CD4-positive, alpha-beta memory T cell (primary cell): ENCODE results near the gene BACE2. TPM values are rescaled to one million over a fixed set of nuclear protein-coding genes. Genes with fewer than 3 reads are reported as not detected.
"Not testable (repeated sequence)": the region's sequence is repeated elsewhere in the genome, so short reads cannot be mapped to it uniquely, and the experiment has no call there.

Experiments
- CTCF ChIA-PET: fragments of 350-600 bp; sonication (Branson Sonifier 250); formaldehyde crosslinking; loops from one replicate; lab custom pipeline; 2021; ENCODE audit warnings: inconsistent platforms; ENCODE audit not compliant: partially characterized antibody; lab: Charles Lee
- POLR2A ChIA-PET: fragments of 350-600 bp; sonication (Branson Sonifier 250); formaldehyde crosslinking; loops from one replicate; lab custom pipeline; 2021; ENCODE audit not compliant: partially characterized antibody; lab: Charles Lee
- DNase-seq, 5 donors: peaks; one replicate each; pipeline versions ENCODE4 v3.0.0 to v3.0.0-alpha.2; 2020 to 2022; ENCODE audit warnings: mixed read lengths in 1 of 5
- H3K27ac ChIP-seq: one replicate; pipeline ENCODE4 v1.7.0; 2013; ENCODE audit warnings: low read depth, low read length
- H3K27me3 ChIP-seq: 2 replicates; pipeline ENCODE4 v1.7.0; 2013; ENCODE audit warnings: mild to moderate bottlenecking, low read length, moderate library complexity; ENCODE audit not compliant: insufficient read depth
- H3K36me3 ChIP-seq: 2 replicates; pipeline ENCODE4 v1.7.0; 2013; ENCODE audit warnings: mild to moderate bottlenecking, low read length, moderate library complexity; ENCODE audit not compliant: insufficient read depth
- H3K4me1 ChIP-seq: 2 replicates; pipeline ENCODE4 v1.7.0; 2013; ENCODE audit warnings: mild to moderate bottlenecking, low read length, moderate library complexity; ENCODE audit not compliant: insufficient read depth
- H3K4me3 ChIP-seq, 2 donors: one replicate each; pipeline ENCODE4 v1.7.0; 2013; ENCODE audit warnings: low read length in 2 of 2, mild to moderate bottlenecking in 1 of 2
- H3K9me3 ChIP-seq, 2 donors: one replicate each; pipeline ENCODE4 v1.7.0; 2013; ENCODE audit warnings: low read length in 2 of 2, control low read depth in 1 of 2; ENCODE audit not compliant: control insufficient read depth in 1 of 2
- H3K27ac Mint-ChIP-seq, 7 donors: one replicate each; pipeline ENCODE4 v1.8.0; 2020 to 2021; ENCODE audit warnings: mixed read lengths in 7 of 7, mild to moderate bottlenecking in 6 of 7, inconsistent platforms in 3 of 7, moderate library complexity in 3 of 7
- H3K27me3 Mint-ChIP-seq, 2 donors: one replicate each; pipeline ENCODE4 v1.8.0; 2020 to 2021; ENCODE audit warnings: mixed read lengths in 2 of 2
- H3K36me3 Mint-ChIP-seq, 2 donors: one replicate each; pipeline ENCODE4 v1.8.0; 2020 to 2021; ENCODE audit warnings: mixed read lengths in 2 of 2, inconsistent platforms in 1 of 2, mild to moderate bottlenecking in 1 of 2
- H3K4me1 Mint-ChIP-seq, 4 donors: one replicate each; pipeline ENCODE4 v1.8.0; 2020 to 2021; ENCODE audit warnings: mixed read lengths in 4 of 4, mild to moderate bottlenecking in 1 of 4
- H3K4me3 Mint-ChIP-seq, 8 donors: one replicate each; pipeline ENCODE4 v1.8.0; 2020 to 2021; ENCODE audit warnings: mixed read lengths in 8 of 8, mild to moderate bottlenecking in 7 of 8, moderate library complexity in 6 of 8, inconsistent platforms in 3 of 8
- H3K9me3 Mint-ChIP-seq, 8 donors: one replicate each; pipeline ENCODE4 v1.8.0; 2020 to 2021; ENCODE audit warnings: mixed read lengths in 8 of 8, mild to moderate bottlenecking in 5 of 8, inconsistent platforms in 3 of 8, moderate library complexity in 1 of 8
- intact Hi-C: fragments of 100-400 bp; cut with micrococcal nuclease; formaldehyde crosslinking; loops from one replicate; pipeline ENCODE4 v1.15.1; 2023
- polyA plus RNA-seq, 2 donors: library from polyadenylated mRNA; unstranded; fragments of 300-500 nt; fragmentation: Illumina TruSeq; gene quantifications; one replicate each; pipeline ENCODE4 v1.2.3, GENCODE V29; 2021
- total RNA-seq, 2 experiments: library from RNA; stranded (reverse); gene quantifications; one replicate each; pipeline ENCODE4 v1.2.3, GENCODE V29; 2021

BACE2 gene
- total and polyA plus RNA-seq, 4 experiments from 2014 or later: 0.10 to 0.52 TPM; not detected in 2

GRCh38 chr21:41241341-41241740, 73.4 kb downstream of the BACE2 start:
- no peak overlapping the region for H3K27ac Mint-ChIP-seq
- ChIA-PET POLR2A (no interaction called here), CTCF (no interaction called here)
- no peaks in the 10 kb centered on the region for H3K27me3 ChIP-seq
- H3K4me3 ChIP-seq: no peak overlapping the region
- no peaks in the 10 kb centered on the region for H3K36me3 ChIP-seq
- intact Hi-C loops: no loop called here
- no peak for DNase-seq
- no peak overlapping the region for H3K4me3 Mint-ChIP-seq
- no peak overlapping the region for H3K27ac ChIP-seq
- peaks cover 0 to 5% of the 10 kb centered on the region in 2 donors for H3K27me3 Mint-ChIP-seq
- H3K4me1 Mint-ChIP-seq: no peaks in the 10 kb centered on the region
- H3K9me3 ChIP-seq: no peaks in the 10 kb centered on the region
- peaks cover 0 to 2% (median 0%) of the 10 kb centered on the region in 8 donors for H3K9me3 Mint-ChIP-seq
- H3K36me3 Mint-ChIP-seq: no peaks in the 10 kb centered on the region
- H3K4me1 ChIP-seq: no peaks in the 10 kb centered on the region

- no peaks in the 10 kb centered on the region for H3K27me3 ChIP-seq
- no peaks in the 10 kb centered on the region for H3K36me3 ChIP-seq
- H3K4me1 Mint-ChIP-seq: no peaks in the 10 kb centered on the region
These were observed 74.4 kb downstream of the BACE2 start for GRCh38 chr21:41242238-41242829.

GRCh38 chr21:41243107-41243506, 75.1 kb downstream of the BACE2 start:
- Histone ChIP-seq H3K27ac (no peak overlapping the region), H3K4me3 (no peak overlapping the region), H3K4me1 (no peaks in the 10 kb centered on the region), H3K36me3 (no peaks in the 10 kb centered on the region), H3K27me3 (no peaks in the 10 kb centered on the region), H3K9me3 (no peaks in the 10 kb centered on the region)
- POLR2A ChIA-PET: no interaction called here
- Mint-ChIP-seq H3K4me1 (no peaks in the 10 kb centered on the region), H3K27me3 (peaks cover 0 to 3% of the 10 kb centered on the region in 2 donors), H3K36me3 (no peaks in the 10 kb centered on the region), H3K4me3 (no peak overlapping the region), H3K9me3 (peaks cover 0 to under 1% (median 0%) of the 10 kb centered on the region in 8 donors), H3K27ac (no peak overlapping the region)
- CTCF ChIA-PET: no interaction called here
- intact Hi-C loops: no loop called here
- DNase-seq: no peak

More at GRCh38 chr21:41242238-41242829, 74.4 kb downstream of the BACE2 start:
- H3K27me3 Mint-ChIP-seq: peaks cover 0 to 3% of the 10 kb centered on the region in 2 donors
- CTCF ChIA-PET: no interaction called here
- Histone ChIP-seq H3K4me1 (no peaks in the 10 kb centered on the region), H3K4me3 (no peak overlapping the region), H3K27ac (no peak overlapping the region), H3K9me3 (no peaks in the 10 kb centered on the region)
- peaks cover 0 to 2% (median 0%) of the 10 kb centered on the region in 8 donors for H3K9me3 Mint-ChIP-seq
- intact Hi-C loops: no loop called here
- no peak overlapping the region for H3K27ac Mint-ChIP-seq
- no peaks in the 10 kb centered on the region for H3K36me3 Mint-ChIP-seq
- DNase-seq: no peak
- POLR2A ChIA-PET: no interaction called here
- H3K4me3 Mint-ChIP-seq: no peak overlapping the region

- H3K4me1 ChIP-seq, H3K27me3 ChIP-seq, H3K27ac ChIP-seq, H3K27ac Mint-ChIP-seq, intact Hi-C loops, DNase-seq, H3K4me1 Mint-ChIP-seq, CTCF ChIA-PET, H3K4me3 ChIP-seq, H3K4me3 Mint-ChIP-seq, H3K27me3 Mint-ChIP-seq, H3K36me3 ChIP-seq, H3K9me3 Mint-ChIP-seq, POLR2A ChIA-PET, H3K36me3 Mint-ChIP-seq, H3K9me3 ChIP-seq: not testable (repeated sequence)
These were observed 76.4 kb downstream of the BACE2 start for GRCh38 chr21:41244266-41244880.

- intact Hi-C loops: no loop called here
- H3K36me3 ChIP-seq: no peaks in the 10 kb centered on the region
- H3K27ac ChIP-seq: no peak overlapping the region
- no peaks in the 10 kb centered on the region for H3K4me1 ChIP-seq
- Mint-ChIP-seq H3K4me1 (no peaks in the 10 kb centered on the region), H3K36me3 (no peaks in the 10 kb centered on the region), H3K27me3 (peaks cover 4 to 6% of the 10 kb centered on the region in 2 donors), H3K27ac (no peak overlapping the region), H3K9me3 (no peaks in the 10 kb centered on the region), H3K4me3 (no peak overlapping the region)
- H3K27me3 ChIP-seq: no peaks in the 10 kb centered on the region
- POLR2A ChIA-PET: no interaction called here
- H3K9me3 ChIP-seq: no peaks in the 10 kb centered on the region
- no peak for DNase-seq
- CTCF ChIA-PET: no interaction called here
- H3K4me3 ChIP-seq: no peak overlapping the region
These were observed 77.7 kb downstream of the BACE2 start for GRCh38 chr21:41245509-41246135.

GRCh38 chr21:41246808-41247207, 78.8 kb downstream of the BACE2 start:
- ChIA-PET CTCF (no interaction called here), POLR2A (no interaction called here)
- no peaks in the 10 kb centered on the region for H3K9me3 Mint-ChIP-seq
- no peaks in the 10 kb centered on the region for H3K4me1 ChIP-seq
- H3K36me3 Mint-ChIP-seq: peaks cover 0 to 1% of the 10 kb centered on the region in 2 donors
- no peaks in the 10 kb centered on the region for H3K4me1 Mint-ChIP-seq
- no peak overlapping the region for H3K4me3 Mint-ChIP-seq
- no peaks in the 10 kb centered on the region for H3K36me3 ChIP-seq
- H3K27ac ChIP-seq: no peak overlapping the region
- no peak overlapping the region for H3K27ac Mint-ChIP-seq
- peaks cover 4 to 12% of the 10 kb centered on the region in 2 donors for H3K27me3 Mint-ChIP-seq
- intact Hi-C loops: no loop called here
- no peaks in the 10 kb centered on the region for H3K27me3 ChIP-seq
- H3K9me3 ChIP-seq: no peaks in the 10 kb centered on the region
- DNase-seq: no peak
- no peak overlapping the region for H3K4me3 ChIP-seq

- Histone ChIP-seq H3K36me3 (no peaks in the 10 kb centered on the region), H3K9me3 (no peaks in the 10 kb centered on the region), H3K27me3 (no peaks in the 10 kb centered on the region), H3K4me3 (no peak overlapping the region), H3K4me1 (no peaks in the 10 kb centered on the region), H3K27ac (no peak overlapping the region)
- Mint-ChIP-seq H3K27me3 (peaks cover 8 to 19% of the 10 kb centered on the region in 2 donors), H3K36me3 (peaks cover 0 to 2% of the 10 kb centered on the region in 2 donors), H3K9me3 (peaks cover 0 to 5% (median 0%) of the 10 kb centered on the region in 8 donors), H3K27ac (no peak overlapping the region), H3K4me1 (no peaks in the 10 kb centered on the region), H3K4me3 (no peak overlapping the region)
- intact Hi-C loops: no loop called here
- ChIA-PET POLR2A (no interaction called here), CTCF (no interaction called here)
- no peak for DNase-seq
These were observed 79.9 kb downstream of the BACE2 start for GRCh38 chr21:41247561-41248545.
